ENCODE measurements around the gene MYH16.

Gene MYH16

GRCh38 chr7:99248391-99249095 is 24.1 kb upstream of the MYH16 start:
- Histone ChIP-seq H2AFZ (ENCODE audit: low read depth, low read length) (no peak overlapping the region), H3K36me3 (ENCODE audit: insufficient read depth, low read length) (no peaks in the 10 kb centered on the region), H3K4me3 (ENCODE audit: low read length) (no peak overlapping the region), H3K9me3 (ENCODE audit: low read length) (no peaks in the 10 kb centered on the region), H3K27me3 (ENCODE audit: insufficient read depth, low read length) (peaks cover 2% of the 10 kb centered on the region), H3K4me1 (ENCODE audit: insufficient read depth, low read length) (no peaks in the 10 kb centered on the region)

GRCh38 chr7:99249985-99250575 is 22.6 kb upstream of the MYH16 start:
- Histone ChIP-seq H3K27me3 (ENCODE audit: insufficient read depth, low read length) (peaks cover 2% of the 10 kb centered on the region), H3K9me3 (ENCODE audit: low read length) (no peaks in the 10 kb centered on the region), H3K4me3 (ENCODE audit: low read length) (no peak overlapping the region), H2AFZ (ENCODE audit: low read depth, low read length) (no peak overlapping the region), H3K4me1 (ENCODE audit: insufficient read depth, low read length) (no peaks in the 10 kb centered on the region), H3K36me3 (ENCODE audit: insufficient read depth, low read length) (no peaks in the 10 kb centered on the region)

GRCh38 chr7:99252166-99252895 is 20.3 kb upstream of the MYH16 start:
- H2AFZ ChIP-seq (ENCODE audit: low read depth, low read length), result no peak overlapping the region

GRCh38 chr7:99253369-99253768 is 19.3 kb upstream of the MYH16 start:
- H3K4me3 ChIP-seq (ENCODE audit: low read length), result no peak overlapping the region
- H3K36me3 ChIP-seq (ENCODE audit: insufficient read depth, low read length), result no peaks in the 10 kb centered on the region
- H3K4me1 ChIP-seq (ENCODE audit: insufficient read depth, low read length), result no peaks in the 10 kb centered on the region
- peaks cover 2% of the 10 kb centered on the region for H3K27me3 ChIP-seq (ENCODE audit: insufficient read depth, low read length)
- no peak overlapping the region for H2AFZ ChIP-seq (ENCODE audit: low read depth, low read length)
- H3K9me3 ChIP-seq (ENCODE audit: low read length), result no peaks in the 10 kb centered on the region

More at GRCh38 chr7:99252166-99252895, 20.3 kb upstream of the MYH16 start:
- Histone ChIP-seq H3K36me3 (ENCODE audit: insufficient read depth, low read length) (no peaks in the 10 kb centered on the region), H3K27me3 (ENCODE audit: insufficient read depth, low read length) (peaks cover 2% of the 10 kb centered on the region), H3K9me3 (ENCODE audit: low read length) (no peaks in the 10 kb centered on the region), H3K4me1 (ENCODE audit: insufficient read depth, low read length) (no peaks in the 10 kb centered on the region), H3K4me3 (ENCODE audit: low read length) (no peak overlapping the region)

- H3K36me3 ChIP-seq (ENCODE audit: insufficient read depth, low read length), result no peaks in the 10 kb centered on the region
- H3K4me3 ChIP-seq (ENCODE audit: low read length), result no peak overlapping the region
- H3K9me3 ChIP-seq (ENCODE audit: low read length), result no peaks in the 10 kb centered on the region
- peaks cover 2% of the 10 kb centered on the region for H3K27me3 ChIP-seq (ENCODE audit: insufficient read depth, low read length)
- no peak overlapping the region for H2AFZ ChIP-seq (ENCODE audit: low read depth, low read length)
- no peaks in the 10 kb centered on the region for H3K4me1 ChIP-seq (ENCODE audit: insufficient read depth, low read length)
Measured at GRCh38 chr7:99254390-99254789, 18.2 kb upstream of the MYH16 start.

DNA sequence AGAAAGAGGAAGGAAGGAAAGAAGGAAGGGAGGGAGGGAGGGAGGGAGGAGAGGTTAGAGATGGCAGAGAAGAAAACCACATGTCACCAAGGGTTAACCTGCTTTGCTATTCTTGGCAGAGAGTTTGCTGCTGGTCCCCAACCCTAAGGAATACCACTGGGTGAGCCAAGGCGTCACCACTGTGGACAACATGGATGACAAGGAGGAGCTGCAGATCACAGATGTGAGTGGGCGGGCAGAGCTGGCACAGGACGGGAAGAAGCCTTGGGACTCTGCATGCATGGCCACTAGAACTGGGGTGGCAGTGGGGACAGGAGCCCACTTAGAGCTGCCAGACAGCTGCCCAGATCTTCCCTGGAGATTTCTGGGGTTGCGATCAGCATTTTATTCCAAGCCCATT is 17.2 kb upstream of the MYH16 start:
- no peaks in the 10 kb centered on the region for H3K36me3 ChIP-seq (ENCODE audit: insufficient read depth, low read length)
- peaks cover 2% of the 10 kb centered on the region for H3K27me3 ChIP-seq (ENCODE audit: insufficient read depth, low read length)
- H3K4me1 ChIP-seq (ENCODE audit: insufficient read depth, low read length), result no peaks in the 10 kb centered on the region
- H3K9me3 ChIP-seq (ENCODE audit: low read length), result no peaks in the 10 kb centered on the region
- H2AFZ ChIP-seq (ENCODE audit: low read depth, low read length), result no peak overlapping the region
- H3K4me3 ChIP-seq (ENCODE audit: low read length), result no peak overlapping the region

GRCh38 chr7:99257065-99257464 is 15.6 kb upstream of the MYH16 start:
- Histone ChIP-seq H3K4me1 (ENCODE audit: insufficient read depth, low read length) (no peaks in the 10 kb centered on the region), H3K36me3 (ENCODE audit: insufficient read depth, low read length) (no peaks in the 10 kb centered on the region), H3K9me3 (ENCODE audit: low read length) (no peaks in the 10 kb centered on the region), H3K27me3 (ENCODE audit: insufficient read depth, low read length) (peaks cover 2% of the 10 kb centered on the region), H2AFZ (ENCODE audit: low read depth, low read length) (no peak overlapping the region), H3K4me3 (ENCODE audit: low read length) (no peak overlapping the region)

- no peaks in the 10 kb centered on the region for H3K9me3 ChIP-seq (ENCODE audit: low read length)
- no peak overlapping the region for H2AFZ ChIP-seq (ENCODE audit: low read depth, low read length)
- H3K4me1 ChIP-seq (ENCODE audit: insufficient read depth, low read length), result no peaks in the 10 kb centered on the region
- no peaks in the 10 kb centered on the region for H3K36me3 ChIP-seq (ENCODE audit: insufficient read depth, low read length)
- no peak overlapping the region for H3K4me3 ChIP-seq (ENCODE audit: low read length)
- H3K27me3 ChIP-seq (ENCODE audit: insufficient read depth, low read length), result no peaks in the 10 kb centered on the region
Measured at GRCh38 chr7:99257675-99258074, 15.0 kb upstream of the MYH16 start.

DNA sequence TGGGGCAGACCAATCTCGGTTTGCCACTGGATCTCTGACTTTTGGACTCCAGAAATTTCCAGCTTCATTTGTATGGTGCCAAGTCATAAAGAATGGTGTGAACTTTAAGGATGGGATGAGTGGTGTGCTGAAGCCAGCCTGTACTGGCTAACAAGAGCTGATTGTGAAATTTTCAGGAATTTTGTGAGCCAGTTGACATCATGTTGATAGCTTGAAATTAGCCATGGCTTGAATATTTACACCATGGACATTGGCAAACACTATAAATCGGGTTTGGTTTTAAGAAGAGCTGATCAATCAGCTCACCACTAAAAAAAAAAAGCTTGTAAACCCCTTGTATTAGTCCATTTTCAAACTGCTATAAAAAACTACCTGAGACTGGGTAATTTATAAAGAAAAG is 14.1 kb upstream of the MYH16 start:
- Histone ChIP-seq H3K4me1 (ENCODE audit: insufficient read depth, low read length) (no peaks in the 10 kb centered on the region), H3K36me3 (ENCODE audit: insufficient read depth, low read length) (no peaks in the 10 kb centered on the region), H3K27me3 (ENCODE audit: insufficient read depth, low read length) (no peaks in the 10 kb centered on the region), H3K4me3 (ENCODE audit: low read length) (no peak overlapping the region), H2AFZ (ENCODE audit: low read depth, low read length) (no peak overlapping the region), H3K9me3 (ENCODE audit: low read length) (no peaks in the 10 kb centered on the region)

DNA sequence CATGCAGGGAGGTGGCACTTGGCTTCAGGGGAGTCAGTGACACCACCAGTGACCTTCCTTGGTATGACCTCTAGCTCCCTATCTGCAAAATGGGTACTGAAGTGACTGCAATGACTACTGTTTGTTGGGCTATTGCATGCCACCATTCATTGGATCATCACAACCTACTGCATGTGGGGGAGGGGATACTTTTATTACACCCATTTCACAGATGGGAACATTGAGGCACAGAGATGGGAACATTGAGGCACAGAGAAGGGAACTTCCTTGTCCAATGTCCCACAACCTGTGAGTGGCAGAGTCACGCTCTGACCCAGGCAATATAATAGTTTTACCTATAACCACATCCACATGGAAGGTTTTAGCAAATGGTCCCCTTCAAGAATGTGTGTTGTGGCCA is 12.2 kb upstream of the MYH16 start:
- H3K4me1 ChIP-seq (ENCODE audit: insufficient read depth, low read length), result no peaks in the 10 kb centered on the region
- H3K9me3 ChIP-seq (ENCODE audit: low read length), result no peaks in the 10 kb centered on the region
- H3K27me3 ChIP-seq (ENCODE audit: insufficient read depth, low read length), result no peaks in the 10 kb centered on the region
- H2AFZ ChIP-seq (ENCODE audit: low read depth, low read length), result no peak overlapping the region
- H3K36me3 ChIP-seq (ENCODE audit: insufficient read depth, low read length), result no peaks in the 10 kb centered on the region
- H3K4me3 ChIP-seq (ENCODE audit: low read length), result no peak overlapping the region

GRCh38 chr7:99261646-99262045 is 11.0 kb upstream of the MYH16 start:
- no peaks in the 10 kb centered on the region for H3K4me1 ChIP-seq (ENCODE audit: insufficient read depth, low read length)
- H3K9me3 ChIP-seq (ENCODE audit: low read length), result no peaks in the 10 kb centered on the region
- no peaks in the 10 kb centered on the region for H3K27me3 ChIP-seq (ENCODE audit: insufficient read depth, low read length)
- no peak overlapping the region for H2AFZ ChIP-seq (ENCODE audit: low read depth, low read length)
- H3K36me3 ChIP-seq (ENCODE audit: insufficient read depth, low read length), result no peaks in the 10 kb centered on the region
- no peak overlapping the region for H3K4me3 ChIP-seq (ENCODE audit: low read length)

DNA sequence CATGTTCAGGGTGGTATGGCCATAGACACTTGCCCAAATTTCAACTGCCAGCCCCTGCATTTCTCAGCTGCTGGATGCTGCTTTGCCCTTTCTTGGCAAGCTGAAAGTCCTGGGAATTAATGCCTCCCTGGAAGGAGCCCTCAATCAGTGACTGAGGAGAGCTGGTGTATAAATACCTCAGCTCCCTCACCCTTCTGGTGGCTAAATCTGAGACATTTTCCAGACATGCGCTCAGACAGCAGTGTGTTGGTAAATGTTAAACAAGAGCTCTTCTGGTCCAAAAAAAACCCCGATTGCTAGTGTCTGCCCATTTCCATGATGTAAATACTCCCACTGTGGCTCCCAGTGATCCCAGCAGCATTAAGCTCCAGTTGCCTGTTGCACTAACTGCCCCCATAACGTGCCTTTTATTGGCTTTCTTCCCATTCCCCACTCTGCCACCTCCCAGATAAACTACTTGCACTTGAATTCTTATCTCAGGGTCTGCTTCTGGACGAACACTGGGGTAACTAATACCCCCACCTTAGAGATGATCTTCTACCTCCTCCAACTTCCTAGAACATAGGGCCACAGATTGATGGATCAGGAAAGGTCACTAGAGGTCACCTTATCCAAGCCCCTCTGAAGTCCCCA is 6.7 kb upstream of the MYH16 start:
- Histone ChIP-seq H3K4me1 (ENCODE audit: insufficient read depth, low read length) (no peaks in the 10 kb centered on the region), H3K9me3 (ENCODE audit: low read length) (no peaks in the 10 kb centered on the region), H3K36me3 (ENCODE audit: insufficient read depth, low read length) (no peaks in the 10 kb centered on the region), H3K27me3 (ENCODE audit: insufficient read depth, low read length) (no peaks in the 10 kb centered on the region), H3K4me3 (ENCODE audit: low read length) (no peak overlapping the region), H2AFZ (ENCODE audit: low read depth, low read length) (no peak overlapping the region)

DNA sequence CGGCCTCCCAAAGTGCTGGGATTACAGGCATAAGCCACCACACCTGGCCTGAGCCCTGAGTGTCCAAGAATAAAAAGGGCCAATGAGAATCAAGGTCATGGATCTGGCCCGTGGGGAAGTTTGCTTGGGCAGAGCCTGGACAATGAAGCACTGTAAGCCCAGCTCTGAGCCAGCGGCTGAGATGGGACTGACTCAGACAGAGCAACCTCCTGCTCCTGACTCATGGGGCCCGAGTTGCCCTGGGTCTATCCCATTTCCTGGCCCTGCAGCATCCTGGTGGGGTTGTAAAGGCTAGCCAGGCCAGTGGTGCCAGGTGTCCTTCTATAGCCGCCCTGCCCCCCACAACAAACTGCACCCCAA is 5.2 kb upstream of the MYH16 start:
- Histone ChIP-seq H3K4me1 (ENCODE audit: insufficient read depth, low read length) (no peaks in the 10 kb centered on the region), H3K9me3 (ENCODE audit: low read length) (no peaks in the 10 kb centered on the region), H3K27me3 (ENCODE audit: insufficient read depth, low read length) (no peaks in the 10 kb centered on the region), H3K4me3 (ENCODE audit: low read length) (no peak overlapping the region), H2AFZ (ENCODE audit: low read depth, low read length) (no peak overlapping the region), H3K36me3 (ENCODE audit: insufficient read depth, low read length) (no peaks in the 10 kb centered on the region)

Measured in neuron (in vitro differentiated cells).